Measurements from ENCODE around the gene ZNF740. TPM values are rescaled to one million over a fixed set of nuclear protein-coding genes. Genes with fewer than 3 reads are reported as not detected.

The ZNF740 gene
- total RNA-seq, 2 donors from 2014 or later = 24.3 to 34.6 TPM

- ATAC-seq = no peak
- no peaks in the 10 kb centered on the region for H3K9me3 ChIP-seq (ENCODE audit: control insufficient read depth, low read length, poor library complexity, severe bottlenecking)
- peaks cover 67% of the 10 kb centered on the region for H3K4me1 Mint-ChIP-seq
- peak overlapping the region; percentile 100 for H3K4me3 Mint-ChIP-seq
- H3K27ac Mint-ChIP-seq = peak overlapping the region; percentile 95
- peaks cover 17% of the 10 kb centered on the region for H3K36me3 Mint-ChIP-seq (ENCODE audit: low read depth)
- DNase-seq = peak in 2 of 3 donors; percentile 27 to 52
- no peaks in the 10 kb centered on the region for H3K27me3 Mint-ChIP-seq
Measured at GRCh38 chr12:53223389-53224060, 43.0 kb downstream of the ZNF740 start.

GRCh38 chr12:53224061-53224896 lies 43.8 kb downstream of the ZNF740 start:
- DNase-seq (no peak), ATAC-seq (no peak)
- peak overlapping the region; percentile 82 for H3K4me3 Mint-ChIP-seq
- H3K9me3 ChIP-seq (ENCODE audit: control insufficient read depth, low read length, poor library complexity, severe bottlenecking) = no peaks in the 10 kb centered on the region
- peaks cover 16% of the 10 kb centered on the region for H3K36me3 Mint-ChIP-seq (ENCODE audit: low read depth)
- peak overlapping the region; percentile 95 for H3K27ac Mint-ChIP-seq
- no peaks in the 10 kb centered on the region for H3K27me3 Mint-ChIP-seq
- peaks cover 72% of the 10 kb centered on the region for H3K4me1 Mint-ChIP-seq

GRCh38 chr12:53224897-53225634 lies 44.5 kb downstream of the ZNF740 start:
- DNase-seq (no peak), ATAC-seq (no peak)
- Mint-ChIP-seq H3K4me3 (peak overlapping the region; percentile 82), H3K27ac (peak overlapping the region; percentile 95), H3K36me3 (ENCODE audit: low read depth) (peaks cover 11% of the 10 kb centered on the region), H3K4me1 (peaks cover 76% of the 10 kb centered on the region), H3K27me3 (no peaks in the 10 kb centered on the region)
- no peaks in the 10 kb centered on the region for H3K9me3 ChIP-seq (ENCODE audit: control insufficient read depth, low read length, poor library complexity, severe bottlenecking)

GRCh38 chr12:53225635-53226424 lies 45.3 kb downstream of the ZNF740 start:
- H3K27me3 Mint-ChIP-seq = no peaks in the 10 kb centered on the region
- peak overlapping the region; percentile 82 for H3K4me3 Mint-ChIP-seq
- H3K4me1 Mint-ChIP-seq = peaks cover 81% of the 10 kb centered on the region
- peak overlapping the region; percentile 95 for H3K27ac Mint-ChIP-seq
- H3K36me3 Mint-ChIP-seq (ENCODE audit: low read depth) = peaks cover 11% of the 10 kb centered on the region
- no peaks in the 10 kb centered on the region for H3K9me3 ChIP-seq (ENCODE audit: control insufficient read depth, low read length, poor library complexity, severe bottlenecking)
- DNase-seq (no peak), ATAC-seq (no peak)

- Mint-ChIP-seq H3K27ac (peak overlapping the region; percentile 95), H3K27me3 (no peaks in the 10 kb centered on the region), H3K4me1 (peaks cover 83% of the 10 kb centered on the region), H3K36me3 (ENCODE audit: low read depth) (peaks cover 11% of the 10 kb centered on the region), H3K4me3 (peak overlapping the region; percentile 74)
- ATAC-seq (no peak), DNase-seq (no peak)
- H3K9me3 ChIP-seq (ENCODE audit: control insufficient read depth, low read length, poor library complexity, severe bottlenecking) = no peaks in the 10 kb centered on the region
Measured at GRCh38 chr12:53226815-53227214, 46.3 kb downstream of the ZNF740 start.

GRCh38 chr12:53227341-53227740 lies 46.8 kb downstream of the ZNF740 start:
- peak overlapping the region; percentile 74 for H3K4me3 Mint-ChIP-seq
- H3K4me1 Mint-ChIP-seq = peaks cover 80% of the 10 kb centered on the region
- H3K9me3 ChIP-seq (ENCODE audit: control insufficient read depth, low read length, poor library complexity, severe bottlenecking) = no peaks in the 10 kb centered on the region
- DNase-seq = no peak
- H3K27me3 Mint-ChIP-seq = no peaks in the 10 kb centered on the region
- H3K27ac Mint-ChIP-seq = peak overlapping the region; percentile 95
- peaks cover 11% of the 10 kb centered on the region for H3K36me3 Mint-ChIP-seq (ENCODE audit: low read depth)
- ATAC-seq = no peak

GRCh38 chr12:53227836-53228235 lies 47.3 kb downstream of the ZNF740 start:
- Mint-ChIP-seq H3K4me3 (no peak overlapping the region), H3K27me3 (no peaks in the 10 kb centered on the region), H3K27ac (peak overlapping the region; percentile 95), H3K4me1 (peaks cover 80% of the 10 kb centered on the region), H3K36me3 (ENCODE audit: low read depth) (peaks cover 11% of the 10 kb centered on the region)
- no peak for DNase-seq
- H3K9me3 ChIP-seq (ENCODE audit: control insufficient read depth, low read length, poor library complexity, severe bottlenecking) = no peaks in the 10 kb centered on the region
- ATAC-seq = no peak

- no peaks in the 10 kb centered on the region for H3K9me3 ChIP-seq (ENCODE audit: control insufficient read depth, low read length, poor library complexity, severe bottlenecking)
- DNase-seq = no peak
- H3K27ac Mint-ChIP-seq = peak overlapping the region; percentile 95
- peak overlapping the region; percentile 75 for H3K4me3 Mint-ChIP-seq
- peaks cover 11% of the 10 kb centered on the region for H3K36me3 Mint-ChIP-seq (ENCODE audit: low read depth)
- no peak for ATAC-seq
- H3K27me3 Mint-ChIP-seq = no peaks in the 10 kb centered on the region
- peaks cover 75% of the 10 kb centered on the region for H3K4me1 Mint-ChIP-seq
Measured at GRCh38 chr12:53229454-53229853, 48.9 kb downstream of the ZNF740 start.

GRCh38 chr12:53230108-53230845 lies 49.8 kb downstream of the ZNF740 start:
- ATAC-seq (no peak), DNase-seq (no peak)
- peak overlapping the region; percentile 95 for H3K27ac Mint-ChIP-seq
- H3K4me3 Mint-ChIP-seq = peak overlapping the region; percentile 75
- no peaks in the 10 kb centered on the region for H3K9me3 ChIP-seq (ENCODE audit: control insufficient read depth, low read length, poor library complexity, severe bottlenecking)
- peaks cover 71% of the 10 kb centered on the region for H3K4me1 Mint-ChIP-seq
- H3K36me3 Mint-ChIP-seq (ENCODE audit: low read depth) = peaks cover 10% of the 10 kb centered on the region
- H3K27me3 Mint-ChIP-seq = no peaks in the 10 kb centered on the region

GRCh38 chr12:53231671-53231920 lies 51.1 kb downstream of the ZNF740 start:
- H3K4me3 Mint-ChIP-seq = peak overlapping the region; percentile 97
- DNase-seq = no peak
- H3K27ac Mint-ChIP-seq = peak overlapping the region; percentile 67
- H3K27me3 Mint-ChIP-seq = no peaks in the 10 kb centered on the region
- H3K4me1 Mint-ChIP-seq = peaks cover 74% of the 10 kb centered on the region
- no peak for ATAC-seq
- H3K36me3 Mint-ChIP-seq (ENCODE audit: low read depth) = peaks cover 7% of the 10 kb centered on the region
- H3K9me3 ChIP-seq (ENCODE audit: control insufficient read depth, low read length, poor library complexity, severe bottlenecking) = no peaks in the 10 kb centered on the region

GRCh38 chr12:53231921-53232645 lies 51.6 kb downstream of the ZNF740 start, which contains the start of gene RARG:
RARG (minus strand) TSS chr12:53232209; CDS start chr12:53227545, 4,664 bp downstream.
- H3K9me3 ChIP-seq (ENCODE audit: control insufficient read depth, low read length, poor library complexity, severe bottlenecking) = no peaks in the 10 kb centered on the region
- no peaks in the 10 kb centered on the region for H3K27me3 Mint-ChIP-seq
- H3K4me1 Mint-ChIP-seq = peaks cover 74% of the 10 kb centered on the region
- peaks cover 3% of the 10 kb centered on the region for H3K36me3 Mint-ChIP-seq (ENCODE audit: low read depth)
- DNase-seq (peak; percentile 43 to 77 (median 74)), ATAC-seq (peak; percentile 60)
- H3K4me3 Mint-ChIP-seq = peak within 1 kb of the TSS; percentile 97
- peak within 1 kb of the TSS; percentile 98 for H3K27ac Mint-ChIP-seq

Measured in T-helper 17 cell (primary cell).